ENCODE data around the gene PSEN2.

DNA sequence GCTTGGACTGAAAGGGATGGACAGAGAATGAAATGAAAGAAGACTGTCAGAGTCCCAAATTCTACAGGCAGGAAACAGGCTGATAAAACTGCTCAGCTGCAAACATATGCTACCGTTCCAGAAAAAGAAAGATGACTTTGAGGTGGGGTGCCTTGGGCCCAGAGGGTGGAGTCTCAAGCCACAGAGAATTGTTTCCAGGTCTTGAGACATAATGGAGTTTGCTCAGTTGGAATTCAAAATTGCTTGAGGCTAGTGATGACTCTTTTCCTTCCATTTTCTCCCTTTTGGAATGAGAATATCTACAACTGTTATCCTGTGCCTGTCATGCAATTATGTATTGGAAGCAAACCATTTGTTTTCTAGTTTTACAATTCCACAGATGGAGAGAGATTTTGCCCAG is 23.6 kb upstream of the PSEN2 start:
- TF ChIP-seq, protein P1, sequence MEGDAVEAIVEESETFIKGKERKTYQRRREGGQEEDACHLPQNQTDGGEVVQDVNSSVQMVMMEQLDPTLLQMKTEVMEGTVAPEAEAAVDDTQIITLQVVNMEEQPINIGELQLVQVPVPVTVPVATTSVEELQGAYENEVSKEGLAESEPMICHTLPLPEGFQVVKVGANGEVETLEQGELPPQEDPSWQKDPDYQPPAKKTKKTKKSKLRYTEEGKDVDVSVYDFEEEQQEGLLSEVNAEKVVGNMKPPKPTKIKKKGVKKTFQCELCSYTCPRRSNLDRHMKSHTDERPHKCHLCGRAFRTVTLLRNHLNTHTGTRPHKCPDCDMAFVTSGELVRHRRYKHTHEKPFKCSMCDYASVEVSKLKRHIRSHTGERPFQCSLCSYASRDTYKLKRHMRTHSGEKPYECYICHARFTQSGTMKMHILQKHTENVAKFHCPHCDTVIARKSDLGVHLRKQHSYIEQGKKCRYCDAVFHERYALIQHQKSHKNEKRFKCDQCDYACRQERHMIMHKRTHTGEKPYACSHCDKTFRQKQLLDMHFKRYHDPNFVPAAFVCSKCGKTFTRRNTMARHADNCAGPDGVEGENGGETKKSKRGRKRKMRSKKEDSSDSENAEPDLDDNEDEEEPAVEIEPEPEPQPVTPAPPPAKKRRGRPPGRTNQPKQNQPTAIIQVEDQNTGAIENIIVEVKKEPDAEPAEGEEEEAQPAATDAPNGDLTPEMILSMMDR (IDR thresholded peaks at IDR 0.05; ENCODE audit: insufficient read depth, low read length), result no peak
- TF ChIP-seq REST (IDR thresholded peaks at IDR 0.05; ENCODE audit: insufficient replicate concordance, low read depth) (no peak), POLR2AphosphoS5 (IDR thresholded peaks at IDR 0.05; ENCODE audit: low read depth) (no peak), GABPA (IDR thresholded peaks at IDR 0.05; ENCODE audit: low read depth) (no peak), SPI1 (IDR thresholded peaks at IDR 0.05; ENCODE audit: borderline replicate concordance, low read depth) (no peak)
